NCI-H345 treated with DMSO at 0.1 percent for 48 hours (cell line): ENCODE results near the gene TPSG1.

Experiments used
- DNase-seq: peaks from one replicate; lab custom pipeline; 2025; ENCODE audit not compliant: unreplicated experiment; lab: John Stamatoyannopoulos, UW

TPSG1 gene

GRCh38 chr16:1217526-1217925, 7.5 kb downstream of the TPSG1 start:
- no peak for DNase-seq

- DNase-seq: no peak
These were observed 8.2 kb downstream of the TPSG1 start for GRCh38 chr16:1216681-1217400.

- DNase-seq: no peak
These were observed 8.8 kb downstream of the TPSG1 start for GRCh38 chr16:1216296-1216619.

- DNase-seq: no peak
These were observed 9.3 kb downstream of the TPSG1 start for GRCh38 chr16:1215574-1216295.

GRCh38 chr16:1214719-1215118, 10.3 kb downstream of the TPSG1 start:
- DNase-seq: no peak

GRCh38 chr16:1213796-1214372, 11.2 kb downstream of the TPSG1 start:
- no peak for DNase-seq

- no peak for DNase-seq
These were observed 11.8 kb downstream of the TPSG1 start for GRCh38 chr16:1213231-1213630.

- DNase-seq: no peak
These were observed 12.4 kb downstream of the TPSG1 start for GRCh38 chr16:1212616-1213194.

- no peak for DNase-seq
These were observed 13.4 kb downstream of the TPSG1 start for GRCh38 chr16:1211451-1212268.

GRCh38 chr16:1210461-1210860, 14.6 kb downstream of the TPSG1 start:
- DNase-seq: no peak

- no peak for DNase-seq
These were observed 16.0 kb downstream of the TPSG1 start for GRCh38 chr16:1209081-1209480.

GRCh38 chr16:1208239-1208830, 16.7 kb downstream of the TPSG1 start:
- DNase-seq: no peak

- no peak for DNase-seq
These were observed 18.3 kb downstream of the TPSG1 start for GRCh38 chr16:1206786-1207185.

GRCh38 chr16:1206326-1206725, 18.7 kb downstream of the TPSG1 start:
- no peak for DNase-seq

- no peak for DNase-seq
These were observed 20.1 kb downstream of the TPSG1 start for GRCh38 chr16:1204933-1205332.

- DNase-seq: no peak
These were observed 22.8 kb downstream of the TPSG1 start for GRCh38 chr16:1202274-1202673.

- no peak for DNase-seq
These were observed 23.6 kb downstream of the TPSG1 start for GRCh38 chr16:1201444-1201843.

- DNase-seq: no peak
These were observed 24.9 kb downstream of the TPSG1 start for GRCh38 chr16:1200014-1200627.

GRCh38 chr16:1199347-1200013, 25.6 kb downstream of the TPSG1 start:
- DNase-seq: no peak
